Liver (tissue), 3 donors: ENCODE data around the gene OSBPL1A.

ENCODE experiments used
- EGR1 ChIP-seq, 2 donors: IDR thresholded peaks; 2 replicates each; pipeline ENCODE4 v1.6.1; 2016 to 2018; ENCODE audit warnings: antibody characterized with exemption in 2 of 2, low read depth in 2 of 2
- RAD21 ChIP-seq, 2 donors: IDR thresholded peaks; 2 replicates each; pipeline ENCODE4 v1.6.1; 2016; ENCODE audit warnings: antibody characterized with exemption in 2 of 2, mild to moderate bottlenecking in 2 of 2
- TF ChIP-seq, protein P1 (sequence below): fragments of 150-350 bp; IDR thresholded peaks from 2 replicates; pipeline ENCODE4 v1.5.1; 2017; ENCODE audit warnings: improper control_type of control experiment, low read depth, low read length; ENCODE audit not compliant: missing input control
- TF ChIP-seq, protein P2 (sequence below): IDR thresholded peaks from 2 replicates; pipeline ENCODE4 v1.6.1; 2016; ENCODE audit warnings: antibody characterized with exemption, mild to moderate bottlenecking
- donor health status: healthy.
- donor health status: healthy.

DNA sequence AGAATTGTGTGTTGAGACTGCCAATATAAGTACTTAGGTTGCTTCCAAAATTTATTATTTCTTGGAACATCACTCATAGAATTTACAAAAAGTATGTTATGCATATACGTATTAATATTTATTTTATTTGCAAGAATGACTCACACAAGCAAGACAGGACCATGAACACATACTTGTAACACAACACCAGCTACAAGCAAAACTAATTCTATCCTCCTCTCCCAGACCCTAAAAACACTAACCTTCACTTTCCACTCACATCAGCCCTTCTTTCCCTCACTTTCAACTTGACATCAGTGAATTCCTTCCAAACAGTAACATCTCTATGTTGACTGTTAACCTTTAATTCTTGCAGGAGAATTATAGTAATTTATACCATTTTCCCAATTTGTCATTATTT, 24.3 kb downstream of the OSBPL1A start:
- TF ChIP-seq EGR1 (IDR thresholded peaks at IDR 0.05; ENCODE audit: low read depth in 2 of 2) (no peak), RAD21 (IDR thresholded peaks at IDR 0.05) (no peak)
- TF ChIP-seq, protein P1, sequence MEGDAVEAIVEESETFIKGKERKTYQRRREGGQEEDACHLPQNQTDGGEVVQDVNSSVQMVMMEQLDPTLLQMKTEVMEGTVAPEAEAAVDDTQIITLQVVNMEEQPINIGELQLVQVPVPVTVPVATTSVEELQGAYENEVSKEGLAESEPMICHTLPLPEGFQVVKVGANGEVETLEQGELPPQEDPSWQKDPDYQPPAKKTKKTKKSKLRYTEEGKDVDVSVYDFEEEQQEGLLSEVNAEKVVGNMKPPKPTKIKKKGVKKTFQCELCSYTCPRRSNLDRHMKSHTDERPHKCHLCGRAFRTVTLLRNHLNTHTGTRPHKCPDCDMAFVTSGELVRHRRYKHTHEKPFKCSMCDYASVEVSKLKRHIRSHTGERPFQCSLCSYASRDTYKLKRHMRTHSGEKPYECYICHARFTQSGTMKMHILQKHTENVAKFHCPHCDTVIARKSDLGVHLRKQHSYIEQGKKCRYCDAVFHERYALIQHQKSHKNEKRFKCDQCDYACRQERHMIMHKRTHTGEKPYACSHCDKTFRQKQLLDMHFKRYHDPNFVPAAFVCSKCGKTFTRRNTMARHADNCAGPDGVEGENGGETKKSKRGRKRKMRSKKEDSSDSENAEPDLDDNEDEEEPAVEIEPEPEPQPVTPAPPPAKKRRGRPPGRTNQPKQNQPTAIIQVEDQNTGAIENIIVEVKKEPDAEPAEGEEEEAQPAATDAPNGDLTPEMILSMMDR = no peak
- TF ChIP-seq, protein P2, sequence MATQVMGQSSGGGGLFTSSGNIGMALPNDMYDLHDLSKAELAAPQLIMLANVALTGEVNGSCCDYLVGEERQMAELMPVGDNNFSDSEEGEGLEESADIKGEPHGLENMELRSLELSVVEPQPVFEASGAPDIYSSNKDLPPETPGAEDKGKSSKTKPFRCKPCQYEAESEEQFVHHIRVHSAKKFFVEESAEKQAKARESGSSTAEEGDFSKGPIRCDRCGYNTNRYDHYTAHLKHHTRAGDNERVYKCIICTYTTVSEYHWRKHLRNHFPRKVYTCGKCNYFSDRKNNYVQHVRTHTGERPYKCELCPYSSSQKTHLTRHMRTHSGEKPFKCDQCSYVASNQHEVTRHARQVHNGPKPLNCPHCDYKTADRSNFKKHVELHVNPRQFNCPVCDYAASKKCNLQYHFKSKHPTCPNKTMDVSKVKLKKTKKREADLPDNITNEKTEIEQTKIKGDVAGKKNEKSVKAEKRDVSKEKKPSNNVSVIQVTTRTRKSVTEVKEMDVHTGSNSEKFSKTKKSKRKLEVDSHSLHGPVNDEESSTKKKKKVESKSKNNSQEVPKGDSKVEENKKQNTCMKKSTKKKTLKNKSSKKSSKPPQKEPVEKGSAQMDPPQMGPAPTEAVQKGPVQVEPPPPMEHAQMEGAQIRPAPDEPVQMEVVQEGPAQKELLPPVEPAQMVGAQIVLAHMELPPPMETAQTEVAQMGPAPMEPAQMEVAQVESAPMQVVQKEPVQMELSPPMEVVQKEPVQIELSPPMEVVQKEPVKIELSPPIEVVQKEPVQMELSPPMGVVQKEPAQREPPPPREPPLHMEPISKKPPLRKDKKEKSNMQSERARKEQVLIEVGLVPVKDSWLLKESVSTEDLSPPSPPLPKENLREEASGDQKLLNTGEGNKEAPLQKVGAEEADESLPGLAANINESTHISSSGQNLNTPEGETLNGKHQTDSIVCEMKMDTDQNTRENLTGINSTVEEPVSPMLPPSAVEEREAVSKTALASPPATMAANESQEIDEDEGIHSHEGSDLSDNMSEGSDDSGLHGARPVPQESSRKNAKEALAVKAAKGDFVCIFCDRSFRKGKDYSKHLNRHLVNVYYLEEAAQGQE = no peak
